Retinal pigment epithelial cell (primary cell): Measurements from ENCODE around the gene KRTAP2-1.

Source experiments
- DNase-seq: peaks from one replicate; pipeline ENCODE4 v3.0.0-alpha.2; 2010; ENCODE audit warnings: low read depth
- H3K4me3 ChIP-seq: 2 replicates; pipeline ENCODE4 v1.5.1; 2011; ENCODE audit warnings: mild to moderate bottlenecking, low read length, control low read depth, moderate library complexity
- TF ChIP-seq, protein P1 (sequence below): conservative IDR thresholded peaks from 2 replicates; pipeline ENCODE4 v1.5.1; 2011; ENCODE audit warnings: low read depth, low read length, control low read depth, inconsistent platforms

The KRTAP2-1 gene

DNA sequence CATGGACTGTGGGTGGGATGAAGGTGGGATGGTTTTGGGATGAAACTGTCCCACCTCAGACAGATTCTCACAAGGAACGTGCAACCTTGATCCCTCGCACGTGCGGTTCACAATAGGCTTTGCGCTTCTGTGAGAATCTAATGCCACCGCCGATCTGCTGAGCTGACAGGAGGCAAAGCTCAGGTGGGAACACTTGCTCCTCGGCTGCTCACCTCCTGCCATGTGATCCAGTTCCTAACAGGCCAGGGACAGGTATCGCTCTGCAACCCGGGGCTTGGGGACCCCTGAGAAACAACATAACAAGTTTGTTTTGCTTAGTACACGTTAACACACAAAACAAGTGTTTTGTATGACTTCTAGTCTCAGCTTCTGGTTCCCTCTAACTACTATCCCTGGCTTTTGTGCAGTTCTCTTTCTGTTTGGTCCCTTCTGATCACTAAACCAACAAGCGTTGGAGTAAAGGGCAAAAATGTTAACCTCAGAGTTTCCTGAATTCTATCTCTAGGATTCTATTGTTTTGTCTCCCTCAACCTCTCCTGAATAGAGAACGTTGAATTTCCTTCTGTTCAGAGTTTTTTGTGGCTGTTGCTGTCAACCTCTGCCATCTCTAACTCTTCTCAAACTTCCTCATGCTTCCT, 30.4 kb downstream of the KRTAP2-1 start:
- no peak overlapping the region for H3K4me3 ChIP-seq
- TF ChIP-seq, protein P1, sequence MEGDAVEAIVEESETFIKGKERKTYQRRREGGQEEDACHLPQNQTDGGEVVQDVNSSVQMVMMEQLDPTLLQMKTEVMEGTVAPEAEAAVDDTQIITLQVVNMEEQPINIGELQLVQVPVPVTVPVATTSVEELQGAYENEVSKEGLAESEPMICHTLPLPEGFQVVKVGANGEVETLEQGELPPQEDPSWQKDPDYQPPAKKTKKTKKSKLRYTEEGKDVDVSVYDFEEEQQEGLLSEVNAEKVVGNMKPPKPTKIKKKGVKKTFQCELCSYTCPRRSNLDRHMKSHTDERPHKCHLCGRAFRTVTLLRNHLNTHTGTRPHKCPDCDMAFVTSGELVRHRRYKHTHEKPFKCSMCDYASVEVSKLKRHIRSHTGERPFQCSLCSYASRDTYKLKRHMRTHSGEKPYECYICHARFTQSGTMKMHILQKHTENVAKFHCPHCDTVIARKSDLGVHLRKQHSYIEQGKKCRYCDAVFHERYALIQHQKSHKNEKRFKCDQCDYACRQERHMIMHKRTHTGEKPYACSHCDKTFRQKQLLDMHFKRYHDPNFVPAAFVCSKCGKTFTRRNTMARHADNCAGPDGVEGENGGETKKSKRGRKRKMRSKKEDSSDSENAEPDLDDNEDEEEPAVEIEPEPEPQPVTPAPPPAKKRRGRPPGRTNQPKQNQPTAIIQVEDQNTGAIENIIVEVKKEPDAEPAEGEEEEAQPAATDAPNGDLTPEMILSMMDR = no peak
- no peak for DNase-seq

DNA sequence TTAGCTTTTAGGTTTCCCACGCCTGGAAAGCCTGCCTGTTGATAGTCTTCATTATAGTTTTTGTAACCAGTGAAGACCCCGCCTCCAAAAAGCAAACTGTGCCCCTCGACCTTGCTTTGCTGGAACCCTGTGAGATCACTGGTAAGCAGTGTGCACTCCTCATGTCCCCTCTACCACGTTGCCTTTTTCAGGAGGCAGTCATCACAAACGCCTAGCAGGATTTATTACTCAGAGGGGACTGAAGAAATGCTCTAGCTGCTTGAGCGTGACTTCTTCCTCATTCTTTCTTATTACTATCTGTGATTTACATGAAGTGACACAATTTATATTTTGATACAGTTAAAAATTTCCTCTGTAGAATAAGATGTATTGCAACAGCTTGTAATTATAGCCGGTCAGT, 31.7 kb downstream of the KRTAP2-1 start:
- DNase-seq = no peak
- H3K4me3 ChIP-seq = no peak overlapping the region
- TF ChIP-seq, protein P1 = no peak

DNA sequence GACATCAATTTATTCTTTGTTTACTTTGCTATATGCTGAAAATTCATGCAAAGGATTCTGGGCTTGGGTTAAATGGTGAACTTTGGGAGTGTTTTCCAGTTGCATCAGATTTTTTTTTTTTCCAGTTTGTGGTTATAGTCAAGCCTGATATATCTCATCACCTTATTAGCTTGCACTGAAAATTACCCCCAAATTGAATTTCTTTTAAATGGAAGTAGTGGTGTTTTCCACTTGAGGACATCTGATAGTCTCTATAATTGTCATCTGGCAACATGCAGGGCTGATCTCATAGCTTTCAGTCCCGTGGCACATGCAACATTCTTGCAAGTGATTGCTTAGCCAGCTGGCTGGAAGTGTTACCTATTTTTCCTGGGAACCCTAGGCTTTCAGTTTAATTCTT, 33.5 kb downstream of the KRTAP2-1 start:
- no peak overlapping the region for H3K4me3 ChIP-seq
- TF ChIP-seq, protein P1 = no peak
- no peak for DNase-seq

GRCh38 chr17:41013181-41013580, 33.9 kb downstream of the KRTAP2-1 start:
- no peak overlapping the region for H3K4me3 ChIP-seq
- no peak for DNase-seq
- TF ChIP-seq, protein P1 = no peak

DNA sequence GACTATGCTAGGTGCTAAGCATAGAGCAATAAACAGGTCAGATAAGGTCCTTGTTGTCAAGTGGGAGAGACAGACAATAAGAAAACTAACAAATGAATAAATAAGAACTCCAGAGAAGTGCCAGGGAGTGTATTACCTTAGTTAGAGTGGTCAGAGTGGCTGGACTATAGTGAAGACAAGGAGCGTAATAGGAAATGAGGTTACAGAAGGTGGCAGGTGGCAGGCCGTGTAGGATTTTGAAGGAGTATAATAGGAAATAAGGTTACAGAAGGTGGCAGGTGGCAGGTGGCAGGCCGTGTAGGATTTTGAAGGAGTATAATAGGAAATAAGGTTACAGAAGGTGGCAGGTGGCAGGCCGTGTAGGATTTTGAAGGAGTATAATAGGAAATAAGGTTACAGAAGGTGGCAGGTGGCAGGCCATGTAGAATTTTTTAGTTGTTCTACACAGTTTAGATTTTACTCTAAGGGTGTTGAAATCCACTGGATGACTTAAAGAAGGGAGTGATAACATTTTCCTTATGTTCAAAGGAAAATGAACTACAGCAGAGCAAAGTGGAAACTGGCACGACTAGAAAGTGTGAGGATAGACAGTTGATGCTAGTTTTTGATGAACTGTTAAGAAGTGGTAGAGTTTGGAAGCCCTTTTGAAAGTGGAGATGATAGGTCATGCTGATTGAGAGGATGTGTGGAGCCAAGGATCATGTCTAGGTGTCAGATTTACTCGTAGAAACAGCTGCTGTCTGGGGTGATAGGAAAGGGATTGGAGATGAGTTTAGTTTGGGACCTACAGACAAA, 34.6 kb downstream of the KRTAP2-1 start:
- no peak overlapping the region for H3K4me3 ChIP-seq
- no peak for DNase-seq
- TF ChIP-seq, protein P1 = no peak

DNA sequence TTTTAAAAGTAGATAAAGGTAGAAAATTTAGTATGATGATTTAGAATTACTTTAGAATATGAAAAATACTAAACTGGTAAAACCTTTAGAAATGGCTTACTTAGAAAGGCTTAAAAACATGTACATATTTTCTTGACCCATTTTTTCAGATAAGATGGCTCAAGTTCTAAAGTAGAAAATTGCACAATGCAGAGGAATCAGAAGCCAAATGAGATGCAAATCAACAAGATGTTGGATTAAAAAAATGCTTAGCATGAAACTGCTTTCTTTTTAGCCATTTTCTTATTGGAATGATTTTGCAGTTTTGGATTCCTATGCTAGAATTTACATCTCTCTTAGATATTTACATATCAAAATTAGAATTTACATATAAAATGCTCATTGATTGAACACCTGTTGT, 36.7 kb downstream of the KRTAP2-1 start:
- no peak for DNase-seq
- TF ChIP-seq, protein P1 = no peak
- no peak overlapping the region for H3K4me3 ChIP-seq

DNA sequence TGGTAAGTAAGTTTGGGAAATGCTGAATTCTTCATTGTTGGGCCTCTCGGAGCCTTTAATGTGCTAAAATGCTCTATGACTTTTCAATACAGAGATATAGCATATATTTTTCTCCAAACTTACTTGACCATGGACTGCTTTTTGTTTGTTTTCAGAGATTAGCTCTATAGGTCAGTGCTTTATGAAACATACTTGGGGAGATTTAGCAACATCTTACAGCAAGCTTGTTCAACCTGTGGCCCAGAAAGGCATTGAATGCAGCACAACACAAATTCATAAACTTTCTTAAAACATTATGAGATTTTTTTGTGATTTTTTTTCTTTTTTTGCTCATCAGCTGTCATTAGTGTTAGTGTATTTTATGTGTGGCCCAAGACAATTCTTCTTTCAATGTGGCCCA, 37.2 kb downstream of the KRTAP2-1 start:
- no peak for DNase-seq
- H3K4me3 ChIP-seq = no peak overlapping the region
- TF ChIP-seq, protein P1 = no peak
